ENCODE measurements around the gene NAT8L.

DNA sequence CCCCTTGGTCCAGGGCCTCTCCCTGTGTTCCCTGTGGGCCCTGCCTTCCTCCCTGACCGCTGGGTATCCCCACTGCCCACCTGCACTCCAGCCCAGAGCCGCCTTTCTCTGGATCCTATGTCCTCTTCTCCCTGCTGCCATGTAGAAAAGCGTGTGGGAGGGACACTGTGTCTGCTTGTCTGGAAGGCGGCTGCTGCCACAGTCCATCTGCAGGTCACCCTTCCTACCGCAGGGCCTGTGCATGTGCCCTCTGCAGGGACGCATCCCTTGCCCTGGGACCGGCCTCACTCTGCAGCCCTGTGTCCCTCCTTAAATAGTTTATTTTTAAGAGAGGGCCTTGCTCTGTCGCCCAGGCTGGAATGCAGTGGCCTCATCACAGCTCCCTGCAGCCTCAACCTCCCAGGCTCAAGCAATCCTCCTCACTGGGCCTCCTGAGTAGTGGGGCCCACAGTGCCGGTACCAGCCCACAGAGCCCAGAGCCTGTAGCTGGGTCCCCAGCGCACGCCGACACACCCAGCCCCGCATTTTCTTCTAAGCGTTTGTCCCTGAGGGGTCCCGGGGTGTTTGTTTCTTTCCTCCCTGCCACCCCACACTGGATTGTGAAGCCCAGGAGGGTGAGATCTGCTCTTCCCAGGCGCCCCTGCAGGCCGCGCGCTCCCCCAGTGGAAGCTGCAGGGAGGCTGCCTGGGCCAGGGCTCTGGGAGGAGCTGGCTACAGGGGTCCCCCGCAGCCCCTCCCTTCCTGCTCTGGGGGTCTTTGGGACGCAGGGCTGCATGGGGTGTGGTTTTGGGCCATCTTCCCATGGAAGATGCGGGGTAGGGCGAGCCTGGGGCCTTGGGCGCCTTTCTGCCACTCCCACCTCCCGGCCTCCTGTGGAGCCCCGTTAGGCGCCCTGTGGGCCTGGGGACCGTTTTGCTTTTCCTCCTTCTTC, 12.8 kb upstream of the NAT8L start:
- TF ChIP-seq, protein P1, sequence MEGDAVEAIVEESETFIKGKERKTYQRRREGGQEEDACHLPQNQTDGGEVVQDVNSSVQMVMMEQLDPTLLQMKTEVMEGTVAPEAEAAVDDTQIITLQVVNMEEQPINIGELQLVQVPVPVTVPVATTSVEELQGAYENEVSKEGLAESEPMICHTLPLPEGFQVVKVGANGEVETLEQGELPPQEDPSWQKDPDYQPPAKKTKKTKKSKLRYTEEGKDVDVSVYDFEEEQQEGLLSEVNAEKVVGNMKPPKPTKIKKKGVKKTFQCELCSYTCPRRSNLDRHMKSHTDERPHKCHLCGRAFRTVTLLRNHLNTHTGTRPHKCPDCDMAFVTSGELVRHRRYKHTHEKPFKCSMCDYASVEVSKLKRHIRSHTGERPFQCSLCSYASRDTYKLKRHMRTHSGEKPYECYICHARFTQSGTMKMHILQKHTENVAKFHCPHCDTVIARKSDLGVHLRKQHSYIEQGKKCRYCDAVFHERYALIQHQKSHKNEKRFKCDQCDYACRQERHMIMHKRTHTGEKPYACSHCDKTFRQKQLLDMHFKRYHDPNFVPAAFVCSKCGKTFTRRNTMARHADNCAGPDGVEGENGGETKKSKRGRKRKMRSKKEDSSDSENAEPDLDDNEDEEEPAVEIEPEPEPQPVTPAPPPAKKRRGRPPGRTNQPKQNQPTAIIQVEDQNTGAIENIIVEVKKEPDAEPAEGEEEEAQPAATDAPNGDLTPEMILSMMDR (optimal IDR thresholded peaks at IDR 0.05 in 1 of 3, IDR thresholded peaks at IDR 0.05 in 1 of 3, conservative IDR thresholded peaks at IDR 0.05 in 1 of 3; ENCODE audit: extremely low read depth in 1 of 3, insufficient read depth in 2 of 3, low read length in 3 of 3) = no peak
- TF ChIP-seq EZH2 (IDR thresholded peaks at IDR 0.05; ENCODE audit: low read length) = no peak

All from keratinocyte (primary cell).